H9 (cell line): ENCODE measurements around the gene GPR155. TPM values are rescaled to one million over a fixed set of nuclear protein-coding genes. Genes with fewer than 3 reads are reported as not detected.
"Not testable (repeated sequence)": the region's sequence is repeated elsewhere in the genome, so short reads cannot be mapped to it uniquely, and the experiment has no call there.

ENCODE experiments used
- DNase-seq: peaks from one replicate; pipeline ENCODE4 v3.0.0-alpha.2; 2017
- H2AFZ ChIP-seq: one replicate; pipeline ENCODE4 v1.6.1; 2013; ENCODE audit warnings: mild to moderate bottlenecking, low read length, control low read depth, moderate library complexity
- H2AK5ac ChIP-seq: 2 replicates; pipeline ENCODE4 v1.6.1; 2013; ENCODE audit warnings: low read length, control low read depth, mixed read lengths; ENCODE audit not compliant: insufficient read length
- H2BK120ac ChIP-seq: one replicate; pipeline ENCODE4 v1.6.1; 2013; ENCODE audit warnings: low read depth, mild to moderate bottlenecking, low read length, control low read depth, inconsistent platforms; ENCODE audit not compliant: poor library complexity, severe bottlenecking
- H2BK12ac ChIP-seq: 2 replicates; pipeline ENCODE4 v1.6.1; 2013; ENCODE audit warnings: low read length, control low read depth, mixed read lengths, low read depth; ENCODE audit not compliant: insufficient read length
- H2BK15ac ChIP-seq: 2 replicates; pipeline ENCODE4 v1.6.1; 2013; ENCODE audit warnings: low read depth, low read length, control low read depth
- H2BK20ac ChIP-seq: one replicate; pipeline ENCODE4 v1.6.1; 2013; ENCODE audit warnings: low read depth, mild to moderate bottlenecking, low read length, control low read depth, inconsistent platforms; ENCODE audit not compliant: poor library complexity, severe bottlenecking
- H2BK5ac ChIP-seq: 2 replicates; pipeline ENCODE4 v1.6.1; 2013; ENCODE audit warnings: low read length, control low read depth, mixed read lengths; ENCODE audit not compliant: insufficient read length
- H3K14ac ChIP-seq: 2 replicates; pipeline ENCODE4 v1.6.1; 2013; ENCODE audit warnings: low read length, control low read depth; ENCODE audit not compliant: insufficient read depth
- H3K18ac ChIP-seq: 2 replicates; pipeline ENCODE4 v1.6.1; 2013; ENCODE audit warnings: low read depth, mild to moderate bottlenecking, mixed read lengths, low read length, control low read depth; ENCODE audit not compliant: insufficient read length
- H3K23ac ChIP-seq: 2 replicates; pipeline ENCODE4 v1.6.1; 2013; ENCODE audit warnings: low read length, control low read depth, mixed read lengths, low read depth; ENCODE audit not compliant: insufficient read length
- H3K23me2 ChIP-seq: 2 replicates; pipeline ENCODE4 v1.6.1; 2013; ENCODE audit warnings: low read depth, mild to moderate bottlenecking, mixed read lengths, low read length, control low read depth; ENCODE audit not compliant: insufficient read length, poor library complexity, severe bottlenecking
- H3K27ac ChIP-seq: 2 replicates; pipeline ENCODE4 v1.5.1; 2013; ENCODE audit warnings: low read length, control low read depth, mixed read lengths, low read depth; ENCODE audit not compliant: insufficient read length
- H3K27me3 ChIP-seq: 2 replicates; pipeline ENCODE4 v1.6.1; 2013; ENCODE audit warnings: low read length, control low read depth, inconsistent platforms; ENCODE audit not compliant: insufficient read depth
- H3K4ac ChIP-seq: 2 replicates; pipeline ENCODE4 v1.6.1; 2013; ENCODE audit warnings: low read depth, mild to moderate bottlenecking, control low read depth, inconsistent platforms, low read length, moderate library complexity
- H3K4me1 ChIP-seq: 2 replicates; pipeline ENCODE4 v1.6.1; 2013; ENCODE audit warnings: low read length, control low read depth, inconsistent platforms; ENCODE audit not compliant: insufficient read depth
- H3K4me2 ChIP-seq: 2 replicates; pipeline ENCODE4 v1.6.1; 2013; ENCODE audit warnings: low read length, control low read depth, mixed read lengths; ENCODE audit not compliant: insufficient read length, insufficient read depth
- H3K56ac ChIP-seq: 2 replicates; pipeline ENCODE4 v1.6.1; 2013; ENCODE audit warnings: low read depth, mild to moderate bottlenecking, mixed read lengths, low read length, control low read depth; ENCODE audit not compliant: insufficient read length
- H3K79me1 ChIP-seq: 2 replicates; pipeline ENCODE4 v1.6.1; 2013; ENCODE audit warnings: low read depth, mild to moderate bottlenecking, moderate library complexity, low read length, control low read depth, inconsistent platforms; ENCODE audit not compliant: insufficient read depth, poor library complexity, severe bottlenecking
- H3K79me2 ChIP-seq: 2 replicates; pipeline ENCODE4 v1.6.1; 2013; ENCODE audit warnings: low read length, control low read depth, inconsistent platforms; ENCODE audit not compliant: insufficient read depth
- H3K9ac ChIP-seq: 2 replicates; pipeline ENCODE4 v1.6.1; 2013; ENCODE audit warnings: low read length, control low read depth, mixed read lengths; ENCODE audit not compliant: insufficient read length; ENCODE audit errors: extremely low read depth
- H3K9me3 ChIP-seq: one replicate; pipeline ENCODE4 v1.6.1; 2013; ENCODE audit warnings: low read depth, low read length, inconsistent platforms; ENCODE audit not compliant: control insufficient read depth
- H3T11ph ChIP-seq: one replicate; pipeline ENCODE4 v1.6.1; 2013; ENCODE audit warnings: mild to moderate bottlenecking, low read length, control low read depth, inconsistent platforms
- H4K20me1 ChIP-seq: one replicate; pipeline ENCODE4 v1.6.1; 2013; ENCODE audit not compliant: control insufficient read depth, insufficient read length, insufficient read depth
- H4K5ac ChIP-seq: 2 replicates; pipeline ENCODE4 v1.6.1; 2013; ENCODE audit warnings: low read depth, mild to moderate bottlenecking, mixed read lengths, low read length, control low read depth; ENCODE audit not compliant: insufficient read length
- H4K8ac ChIP-seq: replicated peaks from 2 replicates; pipeline ENCODE4 v1.6.1; 2013; ENCODE audit warnings: low read length, control low read depth, mixed read lengths, low read depth; ENCODE audit not compliant: insufficient read length
- H4K91ac ChIP-seq: 2 replicates; pipeline ENCODE4 v1.6.1; 2013; ENCODE audit warnings: low read depth, mild to moderate bottlenecking, moderate library complexity, mixed read lengths, low read length, control low read depth; ENCODE audit not compliant: insufficient read length
- H3K27ac Mint-ChIP-seq, 3 experiments: 2 replicates in 2 of 3; 3 replicates in 1 of 3; pipeline ENCODE4 v1.8.0; 2020 to 2021; ENCODE audit warnings: mixed read lengths in 3 of 3, mild to moderate bottlenecking in 1 of 3, moderate library complexity in 1 of 3
- H3K27me3 Mint-ChIP-seq: 2 replicates; pipeline ENCODE4 v1.8.0; 2021; ENCODE audit warnings: low read depth, mild to moderate bottlenecking, moderate library complexity, mixed read lengths
- H3K36me3 Mint-ChIP-seq, 3 experiments: 2 replicates in 2 of 3; 3 replicates in 1 of 3; pipeline ENCODE4 v1.8.0; 2020 to 2021; ENCODE audit warnings: low read depth in 3 of 3, mixed read lengths in 3 of 3; ENCODE audit not compliant: insufficient read depth in 1 of 3
- H3K4me1 Mint-ChIP-seq, 2 experiments: 2 replicates each; pipeline ENCODE4 v1.8.0; 2020; ENCODE audit warnings: mixed read lengths in 2 of 2
- H3K4me3 Mint-ChIP-seq, 2 experiments: 2 replicates in 1 of 2; 3 replicates in 1 of 2; pipeline ENCODE4 v1.8.0; 2020 to 2021; ENCODE audit warnings: mild to moderate bottlenecking in 2 of 2, mixed read lengths in 2 of 2, moderate library complexity in 1 of 2
- H3K9me3 Mint-ChIP-seq, 2 experiments: 2 replicates in 1 of 2; 3 replicates in 1 of 2; pipeline ENCODE4 v1.8.0; 2020; ENCODE audit warnings: mild to moderate bottlenecking in 2 of 2, mixed read lengths in 2 of 2, moderate library complexity in 1 of 2
- WGBS: extraction: QIAGEN DNeasy Blood & Tissue Kit; methylation state at CpG from one replicate; pipeline ENCODE4 v1.1.7; 2013; ENCODE audit warnings: missing lambda C conversion rate, low lambda C conversion rate, mixed read lengths; ENCODE audit not compliant: insufficient read length; ENCODE audit errors: extremely low coverage; 5-methylcytosine and 5-hydroxymethylcytosine counted together
- total RNA-seq: library from RNA; stranded (reverse); gene quantifications from 2 replicates; pipeline ENCODE4 v1.2.1, GENCODE V29; 2021
- TF ChIP-seq, protein P1 (sequence below): fragments of 200-600 bp; sonication (generic); conservative IDR thresholded peaks from 3 replicates; pipeline ENCODE4 v1.8.0; 2021; ENCODE audit warnings: antibody characterized with exemption, mild to moderate bottlenecking

The GPR155 gene
- total RNA-seq, 1 experiment from 2014 or later: 0.35 TPM

DNA sequence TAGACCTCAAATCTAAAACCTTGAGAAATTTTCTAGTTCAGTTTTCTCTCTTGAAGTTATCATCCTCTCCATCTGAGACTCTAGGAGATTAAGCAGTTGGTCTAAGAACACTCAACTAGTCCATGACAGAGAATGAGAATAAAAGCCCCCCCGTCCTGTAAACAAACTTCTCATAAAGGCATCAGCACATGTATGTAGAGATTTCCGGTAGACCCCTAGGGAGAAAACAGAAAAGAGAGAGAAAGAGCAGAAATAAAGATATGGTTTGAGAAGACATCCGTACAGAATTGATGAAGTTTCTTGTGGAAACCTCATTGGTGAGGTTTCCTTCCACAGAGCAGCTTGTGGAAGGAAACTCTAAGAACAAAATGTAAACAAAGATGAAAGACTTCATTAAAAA, 3.2 kb upstream of the GPR155 start:
- H3K9me3 ChIP-seq: no peaks in the 10 kb centered on the region
- no peak overlapping the region for H3K27ac ChIP-seq
- DNase-seq: no peak
- no peak overlapping the region for H3K56ac ChIP-seq
- H3K23ac ChIP-seq: no peak overlapping the region
- Mint-ChIP-seq H3K4me3 (no peak overlapping the region), H3K27me3 (peaks cover 39% of the 10 kb centered on the region), H3K4me1 (peaks cover 7 to 9% of the 10 kb centered on the region in 2 experiments), H3K9me3 (peaks cover 3 to 4% of the 10 kb centered on the region in 2 experiments; a peak in 3 of 5 replicates), H3K27ac (no peak overlapping the region), H3K36me3 (peaks cover 0 to 11% (median 0%) of the 10 kb centered on the region in 3 experiments; a peak in 5 of 7 replicates)
- H3K4me2 ChIP-seq: no peak overlapping the region
- no peaks in the 10 kb centered on the region for H3K4me1 ChIP-seq
- H4K5ac ChIP-seq: no peak overlapping the region
- no peak overlapping the region for H3K18ac ChIP-seq
- H2BK5ac ChIP-seq: no peak overlapping the region
- TF ChIP-seq, protein P1, sequence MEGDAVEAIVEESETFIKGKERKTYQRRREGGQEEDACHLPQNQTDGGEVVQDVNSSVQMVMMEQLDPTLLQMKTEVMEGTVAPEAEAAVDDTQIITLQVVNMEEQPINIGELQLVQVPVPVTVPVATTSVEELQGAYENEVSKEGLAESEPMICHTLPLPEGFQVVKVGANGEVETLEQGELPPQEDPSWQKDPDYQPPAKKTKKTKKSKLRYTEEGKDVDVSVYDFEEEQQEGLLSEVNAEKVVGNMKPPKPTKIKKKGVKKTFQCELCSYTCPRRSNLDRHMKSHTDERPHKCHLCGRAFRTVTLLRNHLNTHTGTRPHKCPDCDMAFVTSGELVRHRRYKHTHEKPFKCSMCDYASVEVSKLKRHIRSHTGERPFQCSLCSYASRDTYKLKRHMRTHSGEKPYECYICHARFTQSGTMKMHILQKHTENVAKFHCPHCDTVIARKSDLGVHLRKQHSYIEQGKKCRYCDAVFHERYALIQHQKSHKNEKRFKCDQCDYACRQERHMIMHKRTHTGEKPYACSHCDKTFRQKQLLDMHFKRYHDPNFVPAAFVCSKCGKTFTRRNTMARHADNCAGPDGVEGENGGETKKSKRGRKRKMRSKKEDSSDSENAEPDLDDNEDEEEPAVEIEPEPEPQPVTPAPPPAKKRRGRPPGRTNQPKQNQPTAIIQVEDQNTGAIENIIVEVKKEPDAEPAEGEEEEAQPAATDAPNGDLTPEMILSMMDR: no peak
- H3T11ph ChIP-seq: no peak overlapping the region
- H4K20me1 ChIP-seq: no peaks in the 10 kb centered on the region
- no peak overlapping the region for H2BK12ac ChIP-seq
- H2AK5ac ChIP-seq: no peak overlapping the region
- H2AFZ ChIP-seq: no peak overlapping the region
- no peak overlapping the region for H4K8ac ChIP-seq
- H3K79me2 ChIP-seq: no peaks in the 10 kb centered on the region
- no peak overlapping the region for H3K4ac ChIP-seq
- H3K79me1 ChIP-seq: no peaks in the 10 kb centered on the region
- no peak overlapping the region for H3K9ac ChIP-seq
- H3K23me2 ChIP-seq: peaks cover 13% of the 10 kb centered on the region
- H2BK120ac ChIP-seq: no peak overlapping the region
- H3K14ac ChIP-seq: no peak overlapping the region
- no peak overlapping the region for H2BK20ac ChIP-seq
- WGBS: no CpG with 5 or more reads among the region's 3 CpGs
- H3K27me3 ChIP-seq: peaks cover 4% of the 10 kb centered on the region; the same call in 1 of the 2 replicates
- H2BK15ac ChIP-seq: no peak overlapping the region
- no peak overlapping the region for H4K91ac ChIP-seq

DNA sequence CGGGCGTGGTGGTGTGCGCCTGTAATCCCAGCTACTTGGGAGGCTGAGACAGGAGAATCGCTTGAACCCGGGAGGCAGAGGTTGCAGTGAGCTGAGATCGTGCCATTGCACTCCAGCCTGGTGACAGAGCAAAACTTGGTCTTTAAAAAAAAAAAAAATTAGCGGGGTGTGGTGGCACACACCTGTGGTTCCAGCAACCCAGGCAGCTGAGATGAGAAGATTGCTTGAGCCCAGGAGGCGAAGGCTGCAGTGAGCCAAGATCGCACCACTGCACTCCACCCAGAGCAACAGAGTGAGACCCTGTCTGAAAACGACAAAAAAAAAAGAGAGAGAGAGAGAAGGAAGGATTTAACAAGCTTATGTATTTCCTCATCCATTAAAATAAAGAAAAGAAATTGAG, 2.7 kb upstream of the GPR155 start:
- not testable (repeated sequence) for H3K9me3 Mint-ChIP-seq
- H3K27me3 Mint-ChIP-seq: peaks cover 44% of the 10 kb centered on the region
- peaks cover 13% of the 10 kb centered on the region for H3K23me2 ChIP-seq

More for the DNA sequence above, 2.7 kb upstream of the GPR155 start:
- H3K23ac ChIP-seq, H3T11ph ChIP-seq, H3K4me3 Mint-ChIP-seq, H3K18ac ChIP-seq, H4K20me1 ChIP-seq, H3K9me3 ChIP-seq, H2AFZ ChIP-seq, H3K4me1 Mint-ChIP-seq, DNase-seq, H3K27ac ChIP-seq, H3K4me1 ChIP-seq, H2BK5ac ChIP-seq, H2BK120ac ChIP-seq, H2BK20ac ChIP-seq, H3K27me3 ChIP-seq, H2BK12ac ChIP-seq, H4K91ac ChIP-seq, H2BK15ac ChIP-seq, H3K79me1 ChIP-seq, H2AK5ac ChIP-seq, H3K4ac ChIP-seq, H3K14ac ChIP-seq, H3K56ac ChIP-seq, H3K79me2 ChIP-seq, H3K27ac Mint-ChIP-seq, H3K4me2 ChIP-seq, H4K5ac ChIP-seq, H4K8ac ChIP-seq, H3K9ac ChIP-seq: not testable (repeated sequence)
- WGBS: no CpG with 5 or more reads among the region's 10 CpGs
- peaks cover 0 to 11% (median 0%) of the 10 kb centered on the region in 3 experiments; a peak in 5 of 7 replicates for H3K36me3 Mint-ChIP-seq
